RWPE2 (cell line): ENCODE data around the gene NPR1.
"Not testable (repeated sequence)": the region's sequence is repeated elsewhere in the genome, so short reads cannot be mapped to it uniquely, and the experiment has no call there.

Experiments
- ATAC-seq: fragments of 200-7000 bp; cut with Tn5 transposase; 3 replicates; pipeline ENCODE4 v1.9.1; 2021; ENCODE audit warnings: low read depth
- DNase-seq: peaks from one replicate; pipeline ENCODE4 v3.0.0-alpha.2; 2020; ENCODE audit warnings: low spot score
- H3K27ac ChIP-seq: fragments of 450-650 bp; 2 replicates; pipeline ENCODE4 v1.5.1; 2017; ENCODE audit warnings: mild to moderate bottlenecking; ENCODE audit not compliant: poor library complexity, severe bottlenecking
- H3K27me3 ChIP-seq: fragments of 250-450 bp; sonication (Bioruptor Pico); 2 replicates; pipeline ENCODE4 v1.5.1; 2021; ENCODE audit warnings: mild to moderate bottlenecking, moderate library complexity; ENCODE audit not compliant: insufficient read depth, poor library complexity, severe bottlenecking
- H3K36me3 ChIP-seq: fragments of 250-450 bp; sonication (Bioruptor Pico); 2 replicates; pipeline ENCODE4 v1.5.1; 2020; ENCODE audit warnings: low read depth, mild to moderate bottlenecking, moderate library complexity
- H3K4me1 ChIP-seq: fragments of 250-450 bp; sonication (Bioruptor Pico); 2 replicates; pipeline ENCODE4 v1.5.1; 2021; ENCODE audit warnings: mild to moderate bottlenecking, moderate library complexity; ENCODE audit not compliant: insufficient read depth, poor library complexity, severe bottlenecking
- H3K4me3 ChIP-seq: fragments of 250-450 bp; sonication (Bioruptor Pico); 2 replicates; pipeline ENCODE4 v1.5.1; 2021; ENCODE audit warnings: mild to moderate bottlenecking, moderate library complexity; ENCODE audit not compliant: severe bottlenecking
- H3K9me3 ChIP-seq: fragments of 250-450 bp; sonication (Bioruptor Pico); 2 replicates; pipeline ENCODE4 v1.5.1; 2021; ENCODE audit warnings: mild to moderate bottlenecking, moderate library complexity; ENCODE audit not compliant: severe bottlenecking
- TF ChIP-seq, protein P1 (sequence below): fragments of 450-650 bp; IDR thresholded peaks from one replicate; pipeline ENCODE4 v1.5.1; 2017; ENCODE audit warnings: mild to moderate bottlenecking, moderate library complexity; ENCODE audit not compliant: poor library complexity, severe bottlenecking

The NPR1 gene

GRCh38 chr1:153636312-153636711, 42.2 kb upstream of the NPR1 start:
- H3K4me1 ChIP-seq = no peaks in the 10 kb centered on the region
- ATAC-seq (no peak), DNase-seq (no peak)
- H3K4me3 ChIP-seq = no peak overlapping the region
- no peak overlapping the region for H3K27ac ChIP-seq
- peaks cover 66% of the 10 kb centered on the region for H3K36me3 ChIP-seq
- H3K27me3 ChIP-seq = no peaks in the 10 kb centered on the region
- TF ChIP-seq, protein P1, sequence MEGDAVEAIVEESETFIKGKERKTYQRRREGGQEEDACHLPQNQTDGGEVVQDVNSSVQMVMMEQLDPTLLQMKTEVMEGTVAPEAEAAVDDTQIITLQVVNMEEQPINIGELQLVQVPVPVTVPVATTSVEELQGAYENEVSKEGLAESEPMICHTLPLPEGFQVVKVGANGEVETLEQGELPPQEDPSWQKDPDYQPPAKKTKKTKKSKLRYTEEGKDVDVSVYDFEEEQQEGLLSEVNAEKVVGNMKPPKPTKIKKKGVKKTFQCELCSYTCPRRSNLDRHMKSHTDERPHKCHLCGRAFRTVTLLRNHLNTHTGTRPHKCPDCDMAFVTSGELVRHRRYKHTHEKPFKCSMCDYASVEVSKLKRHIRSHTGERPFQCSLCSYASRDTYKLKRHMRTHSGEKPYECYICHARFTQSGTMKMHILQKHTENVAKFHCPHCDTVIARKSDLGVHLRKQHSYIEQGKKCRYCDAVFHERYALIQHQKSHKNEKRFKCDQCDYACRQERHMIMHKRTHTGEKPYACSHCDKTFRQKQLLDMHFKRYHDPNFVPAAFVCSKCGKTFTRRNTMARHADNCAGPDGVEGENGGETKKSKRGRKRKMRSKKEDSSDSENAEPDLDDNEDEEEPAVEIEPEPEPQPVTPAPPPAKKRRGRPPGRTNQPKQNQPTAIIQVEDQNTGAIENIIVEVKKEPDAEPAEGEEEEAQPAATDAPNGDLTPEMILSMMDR = no peak
- H3K9me3 ChIP-seq = no peaks in the 10 kb centered on the region

DNA sequence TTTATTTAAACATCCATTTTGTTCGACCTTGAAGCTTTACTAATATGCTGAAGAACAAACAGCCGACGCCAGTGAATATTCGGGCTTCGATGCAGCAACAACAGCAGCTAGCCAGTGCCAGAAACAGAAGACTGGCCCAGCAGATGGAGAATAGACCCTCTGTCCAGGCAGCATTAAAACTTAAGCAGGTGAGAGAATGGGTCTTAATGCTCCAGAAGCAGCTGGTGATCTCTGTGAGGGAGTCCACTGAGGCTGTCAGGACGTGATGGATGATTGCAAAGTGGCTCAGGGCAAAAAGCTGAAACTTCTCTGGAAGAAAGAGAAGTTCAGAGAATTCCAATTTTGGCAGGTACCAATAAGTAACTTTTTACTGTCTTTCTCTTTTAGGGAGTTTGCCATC, 40.2 kb upstream of the NPR1 start:
- Histone ChIP-seq H3K27ac (no peak overlapping the region), H3K9me3 (no peaks in the 10 kb centered on the region), H3K4me1 (no peaks in the 10 kb centered on the region), H3K4me3 (no peak overlapping the region), H3K36me3 (peaks cover 86% of the 10 kb centered on the region), H3K27me3 (no peaks in the 10 kb centered on the region)
- no peak for DNase-seq
- no peak for ATAC-seq
- TF ChIP-seq, protein P1 = no peak

DNA sequence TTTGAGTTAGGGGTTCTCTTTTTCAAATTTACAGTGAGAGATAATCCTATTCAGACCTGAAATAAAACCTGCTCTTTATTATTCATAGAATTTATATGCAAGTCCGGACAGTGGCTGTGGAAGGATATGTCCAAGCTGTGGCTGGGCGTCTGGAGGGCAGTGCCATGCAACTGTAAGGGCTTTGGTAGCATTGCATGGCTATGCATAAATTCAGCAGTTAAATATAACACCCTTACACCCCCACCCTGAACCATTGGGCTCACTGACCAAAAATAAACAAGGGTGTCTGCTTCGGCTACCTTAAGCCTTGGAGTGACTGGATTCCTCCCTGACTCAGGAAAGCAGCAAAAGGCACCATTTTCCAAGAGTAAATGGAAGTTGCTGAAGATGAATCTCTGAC, 39.2 kb upstream of the NPR1 start:
- no peak overlapping the region for H3K27ac ChIP-seq
- H3K9me3 ChIP-seq = no peaks in the 10 kb centered on the region
- peaks cover 96% of the 10 kb centered on the region for H3K36me3 ChIP-seq
- no peaks in the 10 kb centered on the region for H3K4me1 ChIP-seq
- no peaks in the 10 kb centered on the region for H3K27me3 ChIP-seq
- TF ChIP-seq, protein P1 = no peak
- no peak overlapping the region for H3K4me3 ChIP-seq
- DNase-seq (no peak), ATAC-seq (no peak)

DNA sequence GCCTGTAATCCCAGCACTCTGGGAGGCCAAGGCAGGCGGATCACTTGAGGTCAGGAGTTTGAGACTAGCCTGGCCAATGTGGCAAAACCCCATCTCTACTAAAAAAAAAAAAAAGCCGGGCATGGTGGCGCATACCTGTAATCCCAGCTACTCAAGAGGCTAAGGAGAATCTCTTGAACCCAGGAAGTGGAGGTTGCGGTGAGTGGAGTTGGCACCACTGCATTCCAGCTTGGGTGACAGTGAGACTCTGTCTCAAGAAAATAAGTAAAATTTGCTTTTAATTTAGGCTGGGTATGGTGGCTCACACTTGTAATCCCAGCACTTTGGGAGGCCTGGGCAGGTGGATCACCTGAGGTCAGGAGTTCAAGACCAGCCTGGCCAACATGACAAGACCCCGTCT, 38.3 kb upstream of the NPR1 start:
- not testable (repeated sequence) for ATAC-seq, DNase-seq, H3K27ac ChIP-seq, H3K27me3 ChIP-seq, H3K4me3 ChIP-seq, H3K9me3 ChIP-seq, H3K4me1 ChIP-seq
- H3K36me3 ChIP-seq = peaks cover 100% of the 10 kb centered on the region

DNA sequence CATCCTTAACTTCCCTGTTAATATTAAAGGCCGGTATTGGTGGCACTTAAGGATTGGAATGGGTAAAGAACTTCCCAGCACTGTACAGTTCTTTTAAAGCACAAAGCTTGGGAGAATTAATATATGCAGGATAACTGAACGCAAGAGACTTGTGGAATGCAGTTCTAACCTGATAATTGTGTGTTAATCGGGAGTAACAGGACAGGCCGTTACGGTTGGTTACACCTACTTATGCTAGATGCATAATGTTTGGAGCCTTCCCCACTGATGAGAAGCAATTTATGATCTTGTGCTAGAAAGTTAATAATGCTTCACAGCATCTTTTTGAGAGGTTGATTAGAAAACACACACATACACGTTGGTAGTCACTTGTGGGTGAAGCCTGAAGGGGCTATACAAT, 37.6 kb upstream of the NPR1 start:
- TF ChIP-seq, protein P1 = no peak
- ATAC-seq (no peak), DNase-seq (no peak)
- no peak overlapping the region for H3K4me3 ChIP-seq
- no peaks in the 10 kb centered on the region for H3K27me3 ChIP-seq
- H3K27ac ChIP-seq = no peak overlapping the region
- H3K9me3 ChIP-seq = no peaks in the 10 kb centered on the region
- peaks cover 100% of the 10 kb centered on the region for H3K36me3 ChIP-seq
- no peaks in the 10 kb centered on the region for H3K4me1 ChIP-seq
